ENCODE data around the gene METTL3.

METTL3 gene

GRCh38 chr14:21526672-21527317, 15.7 kb upstream of the METTL3 start:
- no peak for DNase-seq

DNA sequence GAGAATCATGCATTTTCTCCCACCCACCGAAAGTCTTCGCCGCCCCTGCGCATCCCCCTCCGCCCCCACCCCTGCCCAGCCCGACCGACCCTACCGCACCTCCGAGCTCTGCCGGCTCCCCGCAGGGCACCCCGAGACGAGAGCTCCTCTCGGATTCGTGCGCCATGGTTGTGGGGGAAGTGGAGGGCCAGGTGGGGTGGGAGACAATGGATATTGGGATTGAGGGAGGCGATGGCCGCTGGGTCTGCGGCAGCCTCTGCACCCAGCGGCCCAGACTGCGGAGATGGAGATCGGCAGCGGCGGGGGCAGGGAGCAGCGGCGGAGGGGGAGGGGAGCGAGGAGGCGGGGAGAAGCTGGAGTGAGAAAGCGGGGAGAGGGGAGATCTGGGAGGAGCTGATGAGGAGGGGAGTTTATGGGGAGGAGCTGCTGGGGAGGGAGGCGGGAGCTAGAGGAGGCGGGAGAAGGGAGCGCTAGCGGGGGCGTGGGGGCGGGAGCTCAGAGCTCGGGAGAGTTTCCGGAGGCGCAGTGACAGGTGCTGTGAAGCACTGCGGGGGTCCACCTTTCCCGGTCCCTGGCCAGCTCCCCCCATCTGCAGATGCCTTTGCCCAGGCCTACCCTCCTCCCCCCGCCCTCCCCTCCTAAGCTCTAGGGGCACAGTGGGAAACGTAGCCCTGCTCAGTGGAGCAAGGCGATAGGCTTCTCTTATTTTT, 15.0 kb upstream of the METTL3 start, which contains the start of gene SALL2:
Gene SALL2, minus strand, starts transcription at position 385 of the 710 bp plus-strand sequence. Its CDS starts 219 bp downstream, at position 166.
- peak; percentile 64 to 78 for DNase-seq

DNA sequence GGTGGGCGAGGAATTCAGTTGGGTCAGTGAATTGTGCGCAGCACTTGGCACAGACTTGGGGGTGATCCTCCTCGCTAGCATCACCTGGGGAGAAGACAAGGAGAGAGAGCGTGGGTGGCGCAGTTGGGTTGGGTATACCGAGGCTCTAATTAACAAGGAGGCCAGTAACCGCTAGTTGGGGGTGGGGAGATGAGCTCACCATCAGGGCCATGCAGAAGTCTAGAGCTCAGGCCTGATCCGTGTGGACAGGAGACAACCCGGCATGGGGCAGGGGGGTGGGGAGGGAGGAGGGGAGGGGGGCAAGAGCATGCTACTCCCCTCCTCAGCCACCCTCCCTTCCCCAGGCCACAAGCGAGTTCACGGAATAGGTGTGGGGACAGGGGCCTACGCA, 14.4 kb upstream of the METTL3 start:
- no peak for DNase-seq

DNA sequence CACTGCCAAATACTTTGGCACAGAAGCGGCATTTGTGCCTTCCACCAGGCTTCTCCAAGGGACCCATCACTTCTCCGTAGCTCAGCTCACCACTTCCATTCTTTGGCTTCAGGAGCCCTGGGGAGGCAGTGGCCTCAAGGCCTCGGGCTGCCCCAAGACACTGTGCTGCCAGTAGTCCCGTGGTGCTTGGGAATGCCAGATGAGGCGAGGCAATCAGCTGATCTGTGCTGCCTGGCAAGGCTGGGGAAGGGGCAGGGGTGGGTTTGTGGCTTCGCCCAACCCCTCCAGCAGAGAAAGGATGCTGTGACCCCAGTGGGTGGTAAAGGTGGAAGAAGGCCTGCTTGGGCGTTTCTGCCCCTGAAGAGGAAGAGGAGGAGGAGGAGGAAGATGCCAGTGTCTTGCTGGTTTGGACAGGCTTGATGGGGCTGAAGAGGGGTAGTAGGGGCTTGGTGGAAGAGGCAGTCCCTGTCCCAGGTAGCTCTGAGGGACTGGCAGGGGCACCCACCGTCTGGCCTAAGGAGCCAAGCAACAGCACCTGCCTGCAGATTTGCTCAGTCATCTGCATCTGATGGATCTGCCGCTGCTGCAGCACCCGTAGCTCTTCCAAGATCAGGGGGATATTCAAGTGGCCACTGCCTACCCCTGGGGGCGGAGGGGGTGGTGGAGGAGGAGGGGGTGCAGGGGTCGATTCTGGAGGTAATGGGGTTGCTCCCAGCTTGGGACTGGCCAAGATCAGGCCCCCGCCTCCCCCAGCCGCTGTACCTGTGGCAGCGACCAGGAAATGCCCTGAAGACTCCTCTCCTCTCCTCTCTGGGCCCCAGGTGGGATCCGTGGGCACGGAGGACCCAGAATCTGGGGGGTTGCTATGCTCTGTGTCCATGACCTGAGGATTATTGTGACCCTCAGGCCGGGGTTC, 13.7 kb upstream of the METTL3 start:
- no peak for DNase-seq

DNA sequence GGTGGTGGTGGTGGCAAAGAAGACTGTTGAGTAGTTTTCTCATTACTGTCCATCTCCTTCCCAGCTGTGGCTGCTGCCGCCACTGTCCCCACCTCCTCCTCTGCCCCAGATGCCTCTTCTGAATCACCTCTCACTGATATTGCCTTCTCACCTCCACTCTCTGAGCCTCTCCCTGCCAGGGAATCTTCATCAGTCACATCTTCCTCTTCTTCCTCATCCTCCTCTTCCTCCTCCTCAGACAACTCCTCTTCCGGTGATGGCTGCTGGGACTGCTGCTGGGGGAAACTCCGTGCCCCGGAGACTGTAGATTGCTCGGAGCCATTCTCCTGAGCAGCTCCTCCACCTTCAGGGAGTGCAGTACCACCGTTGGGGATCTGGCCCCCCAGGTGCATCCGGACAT, 12.1 kb upstream of the METTL3 start:
- no peak for DNase-seq

DNA sequence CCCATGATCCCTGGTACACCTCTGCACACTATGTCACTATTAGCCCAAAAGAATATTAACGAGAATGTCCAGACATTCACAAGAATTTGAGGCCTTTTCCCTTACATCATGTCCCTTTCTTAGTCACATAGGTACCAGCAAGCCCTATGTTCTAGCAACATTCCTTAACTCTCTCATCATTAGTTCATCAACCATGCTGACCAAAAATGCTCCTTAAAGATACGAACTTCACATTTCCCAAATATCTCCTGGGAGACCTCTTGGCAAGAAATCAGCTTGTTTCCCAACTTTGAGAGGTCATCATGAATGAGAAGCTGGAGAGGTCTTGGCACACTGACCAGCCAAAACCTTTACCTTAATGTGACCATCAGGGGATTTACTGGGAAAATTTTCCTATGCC, 10.4 kb upstream of the METTL3 start:
- no peak for DNase-seq

- DNase-seq = no peak
These were observed 9.6 kb upstream of the METTL3 start for GRCh38 chr14:21520767-21521166.

GRCh38 chr14:21518725-21519124, 7.6 kb upstream of the METTL3 start:
- no peak for DNase-seq

DNA sequence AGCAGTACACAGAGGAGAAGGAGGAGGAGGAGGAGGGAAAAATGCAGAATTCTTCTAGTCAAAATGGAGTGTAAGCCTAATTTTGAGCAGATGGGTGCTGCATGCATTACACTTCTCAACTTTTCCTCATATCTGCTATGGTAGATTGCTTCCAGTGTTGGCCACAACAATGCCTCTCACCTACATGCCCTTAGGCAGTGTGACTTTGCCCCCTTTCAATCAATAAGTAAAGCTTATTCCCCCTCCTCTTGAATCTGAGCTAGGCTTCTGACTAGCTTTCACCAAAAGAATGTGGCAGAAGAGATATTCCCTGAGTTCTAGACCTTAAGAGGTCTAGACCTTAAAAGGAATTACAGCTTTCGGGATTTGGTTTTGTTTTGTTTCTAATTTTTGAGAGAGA, 3.2 kb upstream of the METTL3 start:
- DNase-seq = no peak

DNA sequence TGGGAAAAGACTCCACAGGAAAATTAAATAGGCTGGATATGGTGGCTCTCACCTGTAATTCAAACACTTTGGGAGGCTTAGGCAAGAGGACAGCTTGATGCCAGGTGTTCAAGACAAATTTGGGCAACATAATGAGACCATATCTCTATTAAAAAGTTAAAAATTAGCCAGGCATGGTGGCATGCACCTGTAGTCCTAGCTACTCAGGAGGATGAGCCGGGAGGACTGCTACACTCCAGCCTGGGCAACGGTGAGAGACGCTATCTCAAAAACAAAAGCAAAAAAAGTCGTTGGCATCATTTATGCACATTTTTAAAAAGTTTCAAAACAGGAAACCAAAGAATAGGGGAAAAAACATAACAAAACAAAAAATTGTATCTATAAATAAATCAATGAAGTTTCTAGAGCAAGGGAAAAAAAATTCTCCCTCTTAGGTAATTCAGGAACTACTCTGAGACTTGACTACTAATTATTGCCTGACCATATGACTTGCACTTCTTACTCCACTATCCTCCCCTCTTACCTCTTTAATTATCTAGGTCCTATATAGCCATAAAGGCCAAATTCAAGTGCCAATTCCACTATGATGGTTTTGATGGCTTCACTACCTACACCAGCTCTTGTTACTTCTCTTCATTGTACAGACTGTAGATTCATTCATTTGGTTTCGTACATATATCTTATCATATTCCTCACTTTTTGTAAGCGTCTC, 1.6 kb downstream of the METTL3 start:
- DNase-seq = no peak

DNA sequence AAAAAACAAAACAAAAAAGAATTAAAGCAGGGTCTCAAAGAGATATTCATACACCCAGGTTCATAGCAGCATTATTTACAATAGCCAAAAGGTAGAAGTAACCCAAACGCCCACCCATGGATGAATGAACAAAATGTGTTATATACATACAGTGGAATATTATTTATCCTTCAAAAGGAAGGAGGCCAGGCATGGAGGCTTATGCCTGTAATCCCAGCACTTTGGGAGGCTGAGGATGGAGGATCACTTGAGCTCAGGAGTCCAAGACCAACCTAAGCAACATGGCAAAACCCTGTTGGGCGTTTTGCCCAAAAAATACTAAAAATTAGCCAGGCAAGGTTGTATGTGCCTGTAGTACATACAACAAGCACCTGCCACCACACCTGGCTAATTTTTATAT, 4.6 kb downstream of the METTL3 start:
- DNase-seq = no peak

GRCh38 chr14:21505012-21505553, 6.1 kb downstream of the METTL3 start:
- DNase-seq = no peak

DNA sequence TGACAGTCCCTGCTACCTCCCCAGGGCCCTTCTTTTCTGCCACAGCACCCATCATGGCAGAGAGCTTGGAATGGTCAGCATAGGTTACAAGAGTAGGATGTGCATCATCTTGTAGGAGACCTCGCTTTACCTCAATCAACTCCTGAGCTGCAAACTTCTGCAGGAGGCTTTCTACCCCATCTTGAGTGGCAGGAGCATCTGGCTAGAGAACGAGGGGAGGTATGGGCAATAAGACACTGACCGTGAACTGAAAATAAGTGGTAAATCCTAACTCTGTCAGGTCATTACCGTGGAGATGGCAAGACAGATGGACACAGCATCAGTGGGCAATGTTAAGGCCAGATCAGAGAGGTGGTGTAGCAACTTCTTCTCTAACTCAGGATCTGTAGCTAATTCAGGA, 7.8 kb downstream of the METTL3 start:
- no peak for DNase-seq

DNA sequence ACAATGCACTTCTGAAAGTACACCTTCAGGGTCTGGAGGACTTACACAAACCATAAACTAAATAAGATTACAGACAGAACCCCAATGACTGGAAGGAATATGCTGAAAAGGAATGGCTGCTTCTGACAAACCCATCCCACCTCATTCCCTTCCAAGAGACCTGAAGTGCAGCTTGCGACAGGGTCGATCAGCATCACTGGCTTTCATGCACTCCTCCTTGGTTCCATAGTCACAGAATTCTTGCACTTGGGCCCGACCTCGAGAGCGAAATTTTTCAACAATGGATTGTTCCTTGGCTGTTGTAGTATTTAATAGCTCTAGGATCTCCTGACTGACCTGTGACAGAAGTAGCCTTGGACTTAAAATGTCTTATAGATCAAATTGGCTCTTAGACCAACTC, 9.6 kb downstream of the METTL3 start:
- no peak for DNase-seq

- DNase-seq = no peak
These were observed 12.3 kb downstream of the METTL3 start for GRCh38 chr14:21498540-21499526.

DNA sequence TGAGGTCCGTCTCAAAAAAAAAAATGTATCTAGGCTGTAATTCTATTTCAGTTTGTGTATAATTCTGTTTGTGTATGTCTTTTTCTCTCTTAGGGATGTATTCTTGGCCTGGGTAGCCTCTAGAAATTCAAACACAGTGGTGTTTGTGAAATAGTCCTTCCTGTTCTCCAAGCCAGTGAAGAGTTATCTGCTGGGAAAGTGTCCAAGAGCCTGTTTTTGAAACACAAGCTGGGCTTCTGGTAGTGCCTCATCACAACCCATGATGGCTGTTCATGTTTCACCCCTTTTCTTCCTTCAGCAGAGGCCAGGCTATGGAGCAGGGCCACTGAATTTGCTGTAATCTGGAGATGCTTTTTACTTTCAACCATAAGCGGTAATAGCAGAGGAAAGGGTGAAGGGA, 14.7 kb downstream of the METTL3 start:
- no peak for DNase-seq

- no peak for DNase-seq
These were observed 16.0 kb downstream of the METTL3 start for GRCh38 chr14:21494902-21495762.

DNA sequence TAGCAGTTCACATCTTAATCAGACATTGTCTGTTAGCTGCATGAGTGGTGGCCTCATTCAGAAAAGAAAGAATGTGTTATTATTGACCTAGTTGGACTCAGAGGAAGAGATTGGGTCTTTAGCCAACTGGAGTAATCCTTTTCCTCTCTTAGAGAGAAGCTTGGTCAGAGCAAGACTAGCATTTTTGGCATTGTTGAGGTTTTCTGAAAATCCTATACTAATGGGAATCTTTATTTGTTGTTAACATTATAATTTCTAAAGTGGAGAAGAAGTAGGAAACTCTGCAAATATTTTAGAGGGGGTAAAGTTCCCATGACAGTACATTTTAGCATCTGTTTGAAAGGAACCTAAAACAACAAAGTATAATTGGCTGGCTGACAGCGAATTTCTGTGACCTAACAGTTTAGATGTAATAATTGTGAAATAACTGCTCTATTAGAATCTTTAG, 24.5 kb downstream of the METTL3 start:
- DNase-seq = no peak

DNA sequence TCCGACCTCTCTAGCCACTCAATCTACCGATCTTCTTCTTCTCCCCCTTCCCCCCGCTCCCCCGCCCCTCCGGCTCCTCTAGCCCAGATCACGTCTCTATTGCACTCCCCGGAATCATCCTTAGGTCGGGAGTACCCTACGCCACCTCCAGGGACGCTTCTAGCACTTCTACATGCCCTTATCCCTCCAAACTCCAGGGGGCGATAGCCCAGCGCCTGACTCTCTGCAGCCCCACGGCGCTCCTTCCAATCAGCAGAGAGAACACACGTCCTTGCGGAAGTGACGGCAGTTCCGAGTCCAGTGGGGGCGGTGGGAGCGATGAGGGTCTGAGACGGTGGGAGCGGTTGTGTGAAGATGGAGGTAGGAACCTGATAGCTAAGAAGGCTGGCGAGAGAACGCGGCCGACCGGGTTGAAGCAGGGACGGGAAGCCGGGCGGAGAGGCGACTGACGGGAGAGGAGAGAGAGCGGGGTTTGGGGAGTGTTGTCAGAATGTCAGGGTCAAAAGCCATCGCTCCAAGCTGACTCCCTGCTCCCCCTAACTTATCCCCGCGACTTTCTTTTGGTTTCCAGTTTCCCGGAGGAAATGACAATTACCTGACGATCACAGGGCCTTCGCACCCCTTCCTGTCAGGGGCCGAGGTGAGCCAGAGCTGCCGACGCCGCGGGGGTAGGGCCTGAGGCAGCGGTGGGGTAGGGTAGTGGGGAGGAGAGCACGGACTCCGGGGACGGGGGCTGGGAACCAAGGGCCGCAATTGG, 34.0 kb downstream of the METTL3 start, which contains the start of the genes RAB2B and TOX4:
Gene RAB2B, minus strand, starts transcription at position 35 of the 757 bp plus-strand sequence. CDS start 87 bp downstream, outside the sequence.
Gene TOX4, plus strand, starts transcription at position 271 of the 757 bp plus-strand sequence. Its CDS starts 84 bp downstream, at position 355.
- DNase-seq = peak; percentile 97 to 98

Data from cerebellar nuclear complex (tissue), 1 donor.